Activated CD8-positive, alpha-beta memory T cell treated with anti-CD3 and anti-CD28 coated beads, Interleukin-2, amount 10 ng/mL, durations not matched to agents 7 days and 5 days (primary cell): ENCODE results near the gene SETD5. TPM values are rescaled to one million over a fixed set of nuclear protein-coding genes. Genes with fewer than 3 reads are reported as not detected.

Experiments
- total RNA-seq, 2 experiments: library from RNA; stranded (reverse); gene quantifications; one replicate each; pipeline ENCODE4 v1.2.3, GENCODE V29; 2021

SETD5 gene
- total RNA-seq, 2 experiments from 2014 or later, result 136 to 147 TPM

Other genes starting within 250 kb of the SETD5 start
- gene SRGAP3, start 148.0 kb upstream of the SETD5 start, total RNA-seq, result 1 to 10 TPM; 2.8 to 3.2 TPM
- 10 to 100 TPM; 46.1 to 52.0 TPM for gene THUMPD3, start 34.6 kb upstream of the SETD5 start, total RNA-seq
- gene LHFPL4, start 156.2 kb downstream of the SETD5 start, total RNA-seq, result not detected